Naive thymus-derived CD8-positive, alpha-beta T cell (primary cell): Measurements from ENCODE around the gene ZDHHC24. TPM values are rescaled to one million over a fixed set of nuclear protein-coding genes. Genes with fewer than 3 reads are reported as not detected.
A peak's percentile ranks its signal among the peaks of the same experiment; 100 is the strongest.
"Not testable (repeated sequence)": the region's sequence is repeated elsewhere in the genome, so short reads cannot be mapped to it uniquely, and the experiment has no call there.

Source experiments
- ATAC-seq, 2 donors: fragments of 150-1000 bp; cut with Tn5 transposase in 1 of 2; sonication (Bioruptor Pico), chemical (Tn5 transposase) in 1 of 2; 1 replicate in 1 of 2; 2 replicates in 1 of 2; pipeline ENCODE4 v1.10.0; 2021; ENCODE audit warnings: mild to moderate bottlenecking in 2 of 2, moderate library complexity in 2 of 2
- POLR2A ChIA-PET: fragments of 350-600 bp; sonication (Branson Sonifier 250); formaldehyde crosslinking; loops from one replicate; lab custom pipeline; 2021; ENCODE audit warnings: antibody characterized with exemption; lab: Charles Lee
- DNase-seq, 10 donors: peaks; one replicate each; pipeline versions ENCODE4 v3.0.0 to v3.0.0-alpha.2; 2020 to 2022
- H3K27ac Mint-ChIP-seq, 10 donors: one replicate each; pipeline ENCODE4 v1.8.0; 2020 to 2022; ENCODE audit warnings: mild to moderate bottlenecking in 10 of 10, mixed read lengths in 10 of 10, moderate library complexity in 4 of 10, inconsistent platforms in 1 of 10
- H3K27me3 Mint-ChIP-seq, 5 donors: one replicate each; pipeline ENCODE4 v1.8.0; 2021 to 2022; ENCODE audit warnings: mixed read lengths in 5 of 5
- H3K36me3 Mint-ChIP-seq, 3 donors: one replicate each; pipeline ENCODE4 v1.8.0; 2020 to 2022; ENCODE audit warnings: mixed read lengths in 3 of 3, mild to moderate bottlenecking in 2 of 3, inconsistent platforms in 1 of 3
- H3K4me1 Mint-ChIP-seq, 4 donors: one replicate each; pipeline ENCODE4 v1.8.0; 2021 to 2022; ENCODE audit warnings: mixed read lengths in 4 of 4
- H3K4me3 Mint-ChIP-seq, 10 donors: one replicate each; pipeline ENCODE4 v1.8.0; 2020 to 2022; ENCODE audit warnings: mild to moderate bottlenecking in 10 of 10, mixed read lengths in 10 of 10, moderate library complexity in 6 of 10, inconsistent platforms in 1 of 10
- H3K9me3 Mint-ChIP-seq, 9 donors: one replicate each; pipeline ENCODE4 v1.8.0; 2020 to 2022; ENCODE audit warnings: mixed read lengths in 9 of 9, mild to moderate bottlenecking in 3 of 9, inconsistent platforms in 1 of 9, moderate library complexity in 1 of 9
- polyA plus RNA-seq, 3 donors: library from polyadenylated mRNA; unstranded; fragments of 300-500 nt; fragmentation: Illumina TruSeq; gene quantifications; one replicate each; pipeline ENCODE4 v1.2.3, GENCODE V29; 2021
- total RNA-seq, 8 experiments: library from RNA in 2 of 8; stranded (reverse) in 2 of 8; gene quantifications; one replicate each; pipeline ENCODE4 v1.2.3 and lab custom pipeline; 2021 to 2026

ZDHHC24 gene
- total and polyA plus RNA-seq, 5 experiments from 2014 or later = 9.6 to 29.3 (median 14.1) TPM

DNA sequence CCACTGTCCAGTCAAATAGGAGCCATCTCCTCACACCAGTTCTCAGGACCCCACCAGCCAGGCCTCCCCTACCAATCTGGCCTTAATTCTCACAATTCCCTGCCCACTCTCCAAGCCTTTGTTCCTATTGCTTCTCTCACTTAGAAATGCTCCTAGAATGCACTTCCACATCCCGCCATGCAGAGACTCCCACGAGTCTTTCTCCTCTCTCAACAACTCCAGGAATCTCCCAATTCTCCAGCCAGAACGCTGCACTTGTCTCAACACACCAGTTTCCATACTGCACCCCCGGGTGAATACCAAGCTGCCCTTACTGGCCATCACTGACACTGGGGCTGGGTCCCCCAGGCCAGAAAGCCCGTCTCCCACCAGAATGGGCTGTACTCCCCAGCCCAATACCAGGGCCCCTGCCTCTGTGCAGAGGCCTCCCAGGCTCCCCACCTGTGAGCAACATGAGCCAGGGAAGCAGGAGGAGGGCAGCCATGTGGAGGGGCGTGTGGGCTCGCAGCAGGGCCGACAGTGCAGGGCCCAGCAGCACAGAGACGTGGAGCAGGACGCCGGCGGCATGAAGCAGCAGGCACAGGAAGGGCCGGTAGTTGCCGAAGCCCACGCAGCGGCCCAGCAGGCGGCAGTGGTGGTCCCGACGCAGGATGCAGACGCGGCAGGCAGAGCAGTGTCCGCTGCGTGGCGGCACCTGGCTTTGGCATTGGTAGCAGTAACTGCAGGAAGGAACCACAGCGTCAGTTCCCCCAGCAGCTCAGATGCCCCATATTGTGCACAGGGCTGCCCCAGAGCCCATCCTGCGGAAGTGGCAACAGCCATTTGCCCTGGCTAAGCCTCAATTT, 2.4 kb downstream of the ZDHHC24 start:
- H3K9me3 Mint-ChIP-seq = no peaks in the 10 kb centered on the region
- H3K4me3 Mint-ChIP-seq = peak overlapping the region; percentile 57 to 88 (median 78)
- peaks cover 31 to 47% (median 43%) of the 10 kb centered on the region in 4 donors for H3K4me1 Mint-ChIP-seq
- POLR2A ChIA-PET = interaction anchor here (0.6 to 3.7 kb wide), 7 partner anchors 25 to 135 kb away, joined by 3 to 41 read pairs (median 9); partner anchors contain the start of genes BBS1, CTSF, RBM14 and RBM4
- H3K27ac Mint-ChIP-seq = peak overlapping the region; percentile 88 to 97 (median 92)
- peak; percentile 74 to 84 for ATAC-seq
- DNase-seq = peak; percentile 52 to 89 (median 67)
- peaks cover 0 to 38% (median 3%) of the 10 kb centered on the region in 3 donors for H3K36me3 Mint-ChIP-seq
- no peaks in the 10 kb centered on the region for H3K27me3 Mint-ChIP-seq

DNA sequence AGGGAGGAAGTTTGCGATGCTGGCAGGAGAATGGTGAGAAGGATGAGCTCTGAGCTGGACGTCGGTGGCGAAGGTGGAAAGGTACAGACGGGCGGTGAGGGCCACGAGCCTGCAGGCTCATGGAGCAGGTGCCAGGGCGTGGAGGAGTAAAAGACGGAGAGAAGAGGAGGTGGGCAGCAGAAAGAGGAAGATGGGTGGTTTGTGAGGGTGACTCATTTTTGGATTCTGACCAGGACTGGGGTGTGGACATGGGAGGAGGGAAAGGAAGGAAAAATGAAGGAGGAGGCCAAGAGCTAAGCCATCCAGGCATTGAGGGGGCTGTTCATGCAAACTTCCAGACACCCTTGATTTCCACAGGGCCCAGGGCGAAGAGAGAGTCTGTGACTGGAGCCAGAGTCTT, 3.5 kb downstream of the ZDHHC24 start:
- peak overlapping the region in 8 of 10 donors; percentile 81 to 97 (median 90) for H3K27ac Mint-ChIP-seq
- POLR2A ChIA-PET = interaction anchor here (0.6 to 2.8 kb wide), 3 partner anchors 19 to 135 kb away, joined by 4 to 9 read pairs (median 6); partner anchors contain the start of genes BBS1 and RBM4B
- ATAC-seq (no peak), DNase-seq (no peak)
- H3K4me1 Mint-ChIP-seq = peaks cover 32 to 47% (median 43%) of the 10 kb centered on the region in 4 donors
- no peaks in the 10 kb centered on the region for H3K27me3 Mint-ChIP-seq
- H3K36me3 Mint-ChIP-seq = peaks cover 0 to 48% (median 6%) of the 10 kb centered on the region in 3 donors
- no peaks in the 10 kb centered on the region for H3K9me3 Mint-ChIP-seq
- peak overlapping the region in 7 of 10 donors; percentile 51 to 79 (median 68) for H3K4me3 Mint-ChIP-seq

DNA sequence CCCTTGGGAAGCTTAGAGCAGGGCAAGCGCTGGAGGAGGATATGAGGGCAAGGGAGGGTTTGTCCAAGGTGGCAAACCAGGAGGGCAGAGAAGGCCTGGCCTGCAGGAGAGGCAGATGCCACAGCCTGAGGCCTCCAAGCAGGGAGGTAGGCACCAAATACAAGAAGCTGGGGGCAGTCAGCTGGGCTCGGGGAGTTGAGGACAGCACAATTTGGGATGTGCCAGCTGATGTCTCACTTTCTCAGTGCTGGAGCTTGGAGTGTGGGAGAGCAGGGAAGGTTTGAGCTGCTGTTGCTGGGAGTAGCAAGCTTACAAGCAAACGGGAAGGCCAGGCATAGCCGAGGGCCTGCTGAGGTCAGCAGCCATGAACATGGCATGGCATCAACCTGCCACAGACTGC, 4.0 kb downstream of the ZDHHC24 start:
- no peak for ATAC-seq
- Mint-ChIP-seq H3K27me3 (no peaks in the 10 kb centered on the region), H3K36me3 (peaks cover 0 to 52% (median 6%) of the 10 kb centered on the region in 3 donors), H3K4me1 (peaks cover 34 to 47% (median 43%) of the 10 kb centered on the region in 4 donors), H3K9me3 (no peaks in the 10 kb centered on the region), H3K27ac (peak overlapping the region in 9 of 10 donors; percentile 14 to 90 (median 77)), H3K4me3 (peak overlapping the region in 6 of 10 donors; percentile 3 to 79 (median 54))
- DNase-seq = no peak
- POLR2A ChIA-PET = interaction anchor here (0.6 to 2.8 kb wide), 2 partner anchors 18 to 136 kb away, joined by 4 to 9 read pairs; partner anchors contain the start of gene RBM4B

DNA sequence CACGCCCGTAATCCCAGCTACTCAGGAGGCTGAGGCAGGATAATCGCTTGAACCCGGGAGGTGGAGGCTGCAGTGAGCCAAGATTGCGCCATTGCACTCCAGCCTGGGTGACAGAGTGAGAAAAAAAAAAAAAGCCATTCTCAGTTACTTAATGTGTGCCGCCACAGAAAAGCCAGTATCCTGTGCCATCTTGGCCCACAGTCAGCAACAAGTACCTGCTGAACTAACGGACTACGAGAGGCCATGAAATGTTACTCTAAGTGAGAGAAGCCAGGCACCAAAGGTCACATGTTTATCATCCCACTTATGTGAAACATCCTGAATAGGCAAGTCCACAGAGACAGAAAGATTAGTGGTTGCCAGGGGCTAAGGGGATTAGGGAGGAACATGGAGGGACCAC, 5.2 kb downstream of the ZDHHC24 start:
- H3K4me3 Mint-ChIP-seq, H3K9me3 Mint-ChIP-seq, DNase-seq, ATAC-seq, H3K27me3 Mint-ChIP-seq: not testable (repeated sequence)
- Mint-ChIP-seq H3K27ac (peak overlapping the region in 3 of 10 donors; percentile 61 to 84 (median 76)), H3K36me3 (peaks cover 0 to 63% (median 6%) of the 10 kb centered on the region in 3 donors), H3K4me1 (peaks cover 35 to 46% (median 38%) of the 10 kb centered on the region in 4 donors)
- POLR2A ChIA-PET = interaction anchor here (2.8 kb wide), 1 partner anchor 137 kb away, joined by 9 read pairs; the partner anchor contains the start of gene RBM4B

DNA sequence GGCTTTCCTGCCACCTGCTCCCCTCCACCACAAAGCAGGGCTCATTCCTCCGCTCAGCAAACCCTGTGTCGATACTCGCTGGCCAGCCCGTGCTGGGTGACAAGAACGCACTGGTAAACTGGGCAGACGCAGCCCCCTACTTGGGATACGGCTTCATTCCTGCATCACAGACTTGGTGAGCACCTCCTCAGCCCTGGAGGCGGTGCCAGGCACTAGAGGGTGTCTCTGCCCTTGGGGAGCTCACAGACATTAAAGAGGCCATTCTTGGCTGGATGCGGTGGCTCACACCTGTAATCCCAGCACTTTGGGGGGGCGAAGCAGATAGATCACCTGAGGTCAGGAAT, 6.0 kb downstream of the ZDHHC24 start:
- H3K9me3 Mint-ChIP-seq = no peaks in the 10 kb centered on the region
- POLR2A ChIA-PET = interaction anchor here (0.6 kb wide), 1 partner anchor 1009 kb away, joined by 3 read pairs; no protein-coding TSS in a partner anchor

DNA sequence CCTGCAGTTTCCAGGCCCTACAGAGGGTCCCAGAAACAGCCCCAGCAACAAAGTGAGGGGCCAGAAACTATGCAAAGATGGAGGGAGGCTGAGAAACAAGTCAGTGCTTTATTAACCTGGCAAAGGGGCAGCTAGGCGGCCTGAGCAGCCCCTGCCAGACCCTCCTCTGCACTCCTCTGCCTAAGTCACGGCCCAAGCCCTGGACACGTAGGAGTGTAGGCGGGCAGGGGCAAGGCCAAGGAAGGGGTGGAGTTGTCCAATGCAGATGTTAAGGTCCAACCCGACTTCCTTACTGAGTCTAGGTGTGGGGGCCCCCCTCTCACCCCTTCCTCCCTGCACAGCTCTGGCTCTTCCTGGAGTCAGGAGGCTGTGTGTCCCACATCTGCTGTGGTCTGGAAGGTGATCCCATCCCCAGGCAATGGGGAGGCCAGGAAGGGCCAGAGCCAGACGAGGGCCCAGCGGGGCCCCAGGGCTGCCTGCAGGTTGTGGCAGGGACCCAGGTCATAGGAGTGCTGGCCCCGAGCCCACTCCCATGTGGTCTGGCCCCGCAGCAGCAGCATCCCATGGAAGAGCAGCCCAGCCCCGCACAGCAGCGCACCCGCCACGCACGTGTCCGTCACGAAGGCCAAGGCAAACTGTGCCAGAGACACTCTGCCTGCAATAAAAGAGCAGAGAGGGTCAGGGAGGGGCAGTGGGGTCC, 6.5 kb downstream of the ZDHHC24 start:
- Mint-ChIP-seq H3K27me3 (no peaks in the 10 kb centered on the region), H3K4me3 (no peak overlapping the region), H3K27ac (no peak overlapping the region), H3K9me3 (no peaks in the 10 kb centered on the region), H3K4me1 (peaks cover 26 to 36% (median 34%) of the 10 kb centered on the region in 4 donors), H3K36me3 (peaks cover 0 to 71% (median 6%) of the 10 kb centered on the region in 3 donors)
- POLR2A ChIA-PET = no interaction called here
- ATAC-seq (no peak), DNase-seq (no peak)

More for the DNA sequence above, 6.0 kb downstream of the ZDHHC24 start:
- no peak overlapping the region for H3K27ac Mint-ChIP-seq
- no peaks in the 10 kb centered on the region for H3K27me3 Mint-ChIP-seq
- DNase-seq = no peak
- ATAC-seq = no peak
- no peak overlapping the region for H3K4me3 Mint-ChIP-seq
- H3K4me1 Mint-ChIP-seq = peaks cover 30 to 39% (median 35%) of the 10 kb centered on the region in 4 donors
- peaks cover 0 to 69% (median 6%) of the 10 kb centered on the region in 3 donors for H3K36me3 Mint-ChIP-seq

DNA sequence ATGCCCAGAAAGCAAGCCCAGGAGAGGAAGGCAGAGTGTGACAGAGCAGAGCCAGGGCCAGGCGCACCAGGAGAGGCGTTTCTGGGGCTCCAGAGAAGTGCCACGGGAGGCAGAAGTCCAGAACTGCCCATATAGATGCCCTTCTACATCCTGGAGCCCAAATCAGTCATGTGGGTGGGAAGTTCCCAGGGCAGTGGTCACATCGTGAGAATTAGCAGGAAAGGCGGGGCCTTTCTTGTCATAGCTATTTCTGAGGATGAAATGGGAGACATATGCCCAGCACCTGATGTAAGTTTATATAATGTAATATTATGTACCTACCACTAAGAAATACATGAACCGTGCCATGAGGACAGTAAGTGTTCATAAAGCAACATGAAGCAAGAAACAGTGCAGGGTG, 13.1 kb downstream of the ZDHHC24 start:
- ATAC-seq = no peak
- H3K27ac Mint-ChIP-seq = peak overlapping the region in 3 of 10 donors; percentile 27 to 83 (median 52)
- H3K4me1 Mint-ChIP-seq = peaks cover 0 to 11% (median 4%) of the 10 kb centered on the region in 4 donors
- H3K9me3 Mint-ChIP-seq = no peaks in the 10 kb centered on the region
- no peak overlapping the region for H3K4me3 Mint-ChIP-seq
- no peaks in the 10 kb centered on the region for H3K27me3 Mint-ChIP-seq
- no peak for DNase-seq
- H3K36me3 Mint-ChIP-seq = peaks cover 0 to 40% (median 2%) of the 10 kb centered on the region in 3 donors
- POLR2A ChIA-PET = interaction anchor here (1.1 kb wide), 1 partner anchor 1199 kb away, joined by 3 read pairs; the partner anchor contains the start of gene DPF2

DNA sequence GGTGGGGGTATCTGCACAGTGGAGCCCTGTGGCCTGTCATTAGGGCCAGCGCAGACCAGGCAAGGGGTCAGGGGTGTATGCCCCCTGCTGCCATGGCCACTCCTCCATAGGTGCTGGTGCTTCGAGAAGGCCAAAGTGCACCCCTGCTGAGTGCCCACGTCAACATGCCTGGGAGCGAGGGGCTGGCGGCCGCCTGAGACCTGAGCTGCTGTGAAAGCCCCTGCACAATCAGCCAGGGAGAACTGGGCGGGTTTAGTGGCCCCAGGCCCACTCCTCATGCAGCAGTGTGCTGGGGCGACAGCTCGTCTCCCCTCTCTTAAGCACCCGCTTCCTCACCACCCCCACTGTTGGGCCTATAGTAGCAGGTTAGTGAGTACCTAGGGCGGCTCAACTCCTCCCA, 14.0 kb downstream of the ZDHHC24 start:
- H3K9me3 Mint-ChIP-seq = no peaks in the 10 kb centered on the region
- POLR2A ChIA-PET = no interaction called here
- DNase-seq (no peak), ATAC-seq (no peak)
- no peak overlapping the region for H3K4me3 Mint-ChIP-seq
- no peaks in the 10 kb centered on the region for H3K27me3 Mint-ChIP-seq
- peak overlapping the region in 1 of 10 donors; percentile 83 for H3K27ac Mint-ChIP-seq
- H3K36me3 Mint-ChIP-seq = peaks cover 0 to 35% (median 2%) of the 10 kb centered on the region in 3 donors
- peaks cover 0 to 9% (median 4%) of the 10 kb centered on the region in 4 donors for H3K4me1 Mint-ChIP-seq

DNA sequence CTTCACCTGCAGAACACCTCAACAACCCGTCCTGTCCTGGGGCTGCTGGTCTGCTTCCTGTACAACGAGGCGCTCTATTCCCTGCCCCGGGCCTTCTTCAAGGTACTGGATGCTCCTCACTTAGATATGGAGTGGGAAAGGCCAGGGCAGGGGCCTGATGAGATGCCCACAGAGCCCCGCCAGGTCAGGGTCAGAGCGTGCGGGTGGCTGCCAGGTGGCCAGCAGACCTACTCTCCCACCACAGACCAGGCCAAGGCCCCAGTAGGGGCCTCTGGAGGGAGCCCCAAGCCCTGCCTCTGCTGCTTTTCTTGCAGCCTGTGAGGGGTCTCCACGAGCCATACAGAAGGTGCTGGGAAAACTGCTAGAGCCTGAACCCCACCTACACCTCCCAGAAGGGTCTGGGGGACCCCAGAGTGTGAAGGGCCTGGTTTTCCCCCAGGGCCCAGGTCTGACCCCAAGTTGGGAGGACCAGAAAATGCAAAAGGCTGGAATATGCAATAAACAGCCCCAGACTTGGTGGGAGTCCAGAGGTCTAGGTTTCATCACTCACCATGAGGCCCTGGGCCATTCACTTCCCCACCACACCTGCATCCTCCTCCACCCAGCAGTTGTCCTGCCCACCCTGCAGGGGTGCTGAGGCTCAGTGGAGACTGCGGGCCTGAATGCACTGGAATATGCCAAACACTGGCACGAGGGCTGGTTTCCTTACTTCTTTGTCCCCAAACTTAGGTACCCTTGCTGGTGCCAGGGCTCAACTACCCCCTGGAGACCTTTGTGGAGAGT, 14.7 kb downstream of the ZDHHC24 start:
- Mint-ChIP-seq H3K9me3 (no peaks in the 10 kb centered on the region), H3K36me3 (peaks cover 0 to 31% (median 2%) of the 10 kb centered on the region in 3 donors), H3K27ac (peak overlapping the region in 3 of 10 donors; percentile 7 to 79 (median 25)), H3K4me3 (no peak overlapping the region), H3K27me3 (no peaks in the 10 kb centered on the region), H3K4me1 (peaks cover 0 to 9% (median 4%) of the 10 kb centered on the region in 4 donors)
- no peak for ATAC-seq
- DNase-seq = no peak
- POLR2A ChIA-PET = no interaction called here

DNA sequence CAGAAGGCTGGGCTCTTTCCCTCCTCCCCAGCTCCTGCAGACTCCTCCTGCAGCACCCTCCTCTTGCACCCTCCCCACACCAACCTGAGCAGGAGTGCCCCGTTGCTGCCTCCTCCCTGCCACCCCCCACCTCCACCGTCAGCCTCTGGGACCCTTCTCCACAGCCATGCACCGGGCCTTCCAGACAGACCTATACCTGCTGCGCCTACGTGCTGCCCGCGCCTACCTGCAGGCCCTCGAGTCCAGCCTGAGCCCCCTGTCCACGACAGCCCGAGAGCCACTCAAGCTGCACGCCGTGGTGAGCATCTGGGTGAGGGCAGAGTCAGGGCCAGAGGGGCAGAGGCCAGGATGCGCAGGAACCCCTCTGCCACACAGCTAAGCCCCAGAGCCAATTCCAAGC, 16.2 kb downstream of the ZDHHC24 start:
- Mint-ChIP-seq H3K4me3 (peak overlapping the region in 1 of 10 donors; percentile 34), H3K27ac (peak overlapping the region in 1 of 10 donors; percentile 25), H3K9me3 (no peaks in the 10 kb centered on the region), H3K27me3 (no peaks in the 10 kb centered on the region), H3K4me1 (peaks cover 0 to 6% (median 2%) of the 10 kb centered on the region in 4 donors), H3K36me3 (peaks cover 0 to 20% (median 4%) of the 10 kb centered on the region in 3 donors)
- ATAC-seq (no peak), DNase-seq (no peak)
- POLR2A ChIA-PET = interaction anchor here (0.5 kb wide), 1 partner anchor 20 kb away, joined by 3 read pairs; no protein-coding TSS in a partner anchor

DNA sequence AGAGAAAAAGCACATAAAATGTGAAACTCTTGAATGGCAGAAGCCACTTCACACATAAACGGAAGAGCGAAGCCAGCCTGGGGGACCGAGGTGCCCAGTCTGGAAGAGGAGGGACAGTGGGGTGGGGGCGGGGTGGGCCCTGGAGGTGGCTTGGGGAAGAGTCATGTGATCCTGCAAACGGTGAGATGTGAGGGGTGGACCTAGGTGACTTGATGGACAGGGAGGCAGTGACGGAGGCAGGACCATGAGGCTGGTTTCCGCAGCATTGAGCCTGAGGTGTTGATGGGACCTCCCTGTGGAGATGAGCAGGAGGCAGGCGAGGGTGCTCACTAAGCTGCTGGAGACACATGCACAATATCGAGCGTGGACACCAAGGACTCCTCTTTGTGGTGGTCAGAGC, 16.8 kb downstream of the ZDHHC24 start:
- Mint-ChIP-seq H3K4me1 (peaks cover 0 to 6% (median 2%) of the 10 kb centered on the region in 4 donors), H3K36me3 (peaks cover 0 to 22% (median 4%) of the 10 kb centered on the region in 3 donors), H3K27ac (no peak overlapping the region), H3K4me3 (no peak overlapping the region), H3K9me3 (no peaks in the 10 kb centered on the region), H3K27me3 (no peaks in the 10 kb centered on the region)
- ATAC-seq (no peak), DNase-seq (no peak)
- POLR2A ChIA-PET = no interaction called here
